IPS DF 6.9 (cell line): ENCODE measurements around the gene ZNF608.

Experiments
- DNase-seq: peaks from one replicate; pipeline ENCODE4 v3.0.0-alpha.2; 2013; ENCODE audit warnings: low read depth, low spot score
- H3K27ac ChIP-seq: one replicate; pipeline ENCODE4 v1.5.1; 2013; ENCODE audit warnings: low read length, control low read depth
- H3K27me3 ChIP-seq: 2 replicates; pipeline ENCODE4 v1.6.1; 2013; ENCODE audit warnings: mild to moderate bottlenecking, low read length; ENCODE audit not compliant: control insufficient read depth, insufficient read depth
- H3K36me3 ChIP-seq: 2 replicates; pipeline ENCODE4 v1.6.1; 2013; ENCODE audit warnings: low read length; ENCODE audit not compliant: control insufficient read depth, insufficient read depth
- H3K4me1 ChIP-seq: 2 replicates; pipeline ENCODE4 v1.6.1; 2013; ENCODE audit warnings: low read length; ENCODE audit not compliant: control insufficient read depth, insufficient read depth
- H3K4me3 ChIP-seq: 2 replicates; pipeline ENCODE4 v1.5.1; 2013; ENCODE audit warnings: mild to moderate bottlenecking, low read length
- H3K9me3 ChIP-seq: 2 replicates; pipeline ENCODE4 v1.6.1; 2013; ENCODE audit warnings: low read length, inconsistent platforms; ENCODE audit not compliant: control insufficient read depth, insufficient read depth
- WGBS: extraction: QIAGEN DNeasy Blood & Tissue Kit; methylation state at CpG from one replicate; pipeline ENCODE4 v1.1.7; 2013; ENCODE audit warnings: mixed read lengths, missing lambda C conversion rate; ENCODE audit not compliant: insufficient read length, insufficient coverage; 5-methylcytosine and 5-hydroxymethylcytosine counted together

The ZNF608 gene

GRCh38 chr5:124736082-124736804 is 10.2 kb downstream of the ZNF608 start:
- no peaks in the 10 kb centered on the region for H3K36me3 ChIP-seq
- no peak overlapping the region for H3K4me3 ChIP-seq
- no peaks in the 10 kb centered on the region for H3K27me3 ChIP-seq
- no CpG with 5 or more reads among the region's 6 CpGs for WGBS
- no peaks in the 10 kb centered on the region for H3K9me3 ChIP-seq
- peaks cover 4% of the 10 kb centered on the region; the same call in 1 of the 2 replicates for H3K4me1 ChIP-seq
- DNase-seq, result no peak
- H3K27ac ChIP-seq, result no peak overlapping the region

- Histone ChIP-seq H3K4me3 (no peak overlapping the region), H3K27ac (no peak overlapping the region), H3K4me1 (peaks cover 4% of the 10 kb centered on the region; the same call in 1 of the 2 replicates), H3K9me3 (no peaks in the 10 kb centered on the region), H3K27me3 (no peaks in the 10 kb centered on the region), H3K36me3 (no peaks in the 10 kb centered on the region)
- DNase-seq, result no peak
- WGBS, result no CpG with 5 or more reads among the region's 24 CpGs
Observed at GRCh38 chr5:124735169-124735858, 11.1 kb downstream of the ZNF608 start.

- peaks cover 4% of the 10 kb centered on the region; the same call in 1 of the 2 replicates for H3K4me1 ChIP-seq
- H3K4me3 ChIP-seq, result no peak overlapping the region
- no CpG with 5 or more reads among the region's 8 CpGs for WGBS
- no peaks in the 10 kb centered on the region for H3K36me3 ChIP-seq
- no peaks in the 10 kb centered on the region for H3K9me3 ChIP-seq
- H3K27ac ChIP-seq, result no peak overlapping the region
- DNase-seq, result no peak
- H3K27me3 ChIP-seq, result no peaks in the 10 kb centered on the region
Observed at GRCh38 chr5:124734574-124735168, 11.8 kb downstream of the ZNF608 start.

GRCh38 chr5:124733329-124733650 is 13.1 kb downstream of the ZNF608 start:
- peaks cover 6% of the 10 kb centered on the region; the same call in 1 of the 2 replicates for H3K4me1 ChIP-seq
- no peak overlapping the region for H3K4me3 ChIP-seq

GRCh38 chr5:124732428-124733328 is 13.8 kb downstream of the ZNF608 start:
- H3K36me3 ChIP-seq, result no peaks in the 10 kb centered on the region
- DNase-seq, result no peak
- peaks cover 6% of the 10 kb centered on the region; the same call in 1 of the 2 replicates for H3K4me1 ChIP-seq
- WGBS, result no CpG with 5 or more reads among the region's 3 CpGs
- no peak overlapping the region for H3K4me3 ChIP-seq
- H3K27ac ChIP-seq, result no peak overlapping the region
- no peaks in the 10 kb centered on the region for H3K27me3 ChIP-seq
- no peaks in the 10 kb centered on the region for H3K9me3 ChIP-seq

More at GRCh38 chr5:124733329-124733650, 13.1 kb downstream of the ZNF608 start:
- DNase-seq, result no peak
- WGBS, result no CpG with 5 or more reads among the region's 1 CpG
- no peak overlapping the region for H3K27ac ChIP-seq
- H3K9me3 ChIP-seq, result no peaks in the 10 kb centered on the region
- no peaks in the 10 kb centered on the region for H3K36me3 ChIP-seq
- no peaks in the 10 kb centered on the region for H3K27me3 ChIP-seq

DNA sequence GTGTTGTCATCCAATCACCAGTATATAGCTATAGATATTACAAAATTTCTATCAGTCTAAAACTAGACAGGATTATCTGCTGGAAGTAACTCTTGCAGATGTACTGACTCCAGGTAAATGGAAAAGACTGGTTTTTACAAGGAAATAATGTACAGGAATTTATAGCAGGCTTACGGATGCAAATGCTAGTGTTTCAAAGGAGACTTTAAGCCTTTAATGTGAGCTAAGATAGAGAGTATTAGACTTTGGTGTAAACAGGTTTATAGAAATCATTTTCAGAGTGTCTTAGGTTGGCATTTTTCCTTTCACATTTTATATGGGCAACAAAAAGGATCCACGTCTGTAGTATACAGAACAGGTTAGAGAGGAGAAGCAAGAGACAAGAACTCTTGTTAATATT is 16.1 kb downstream of the ZNF608 start:
- Histone ChIP-seq H3K9me3 (no peaks in the 10 kb centered on the region), H3K27me3 (no peaks in the 10 kb centered on the region), H3K4me3 (no peak overlapping the region), H3K27ac (no peak overlapping the region), H3K4me1 (peaks cover 6% of the 10 kb centered on the region; the same call in 1 of the 2 replicates), H3K36me3 (no peaks in the 10 kb centered on the region)
- no peak for DNase-seq
- WGBS, result no CpG with 5 or more reads among the region's 2 CpGs

- H3K27me3 ChIP-seq, result no peaks in the 10 kb centered on the region
- no CpG with 5 or more reads among the region's 1 CpG for WGBS
- peaks cover 6% of the 10 kb centered on the region; the same call in 1 of the 2 replicates for H3K4me1 ChIP-seq
- no peak overlapping the region for H3K27ac ChIP-seq
- H3K9me3 ChIP-seq, result no peaks in the 10 kb centered on the region
- no peak for DNase-seq
- H3K36me3 ChIP-seq, result no peaks in the 10 kb centered on the region
- no peak overlapping the region for H3K4me3 ChIP-seq
Observed at GRCh38 chr5:124729720-124730359, 16.6 kb downstream of the ZNF608 start.

DNA sequence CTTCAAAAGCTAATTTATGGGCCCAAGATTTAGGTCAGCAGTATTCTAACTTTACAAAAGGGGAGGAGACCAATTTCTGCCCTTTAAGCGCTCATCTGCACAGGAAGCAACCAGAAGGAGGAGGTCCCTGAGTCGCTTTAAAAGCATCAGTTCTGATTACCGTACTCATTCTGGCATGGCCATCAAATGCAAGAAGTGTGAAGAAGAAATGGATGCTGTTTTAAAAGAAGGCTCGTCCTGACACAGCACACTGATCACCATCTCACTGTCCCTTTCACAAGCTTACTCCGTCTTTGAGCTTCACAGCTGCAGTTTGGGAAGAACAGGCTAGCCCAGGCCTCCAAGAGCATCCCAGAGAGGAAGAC is 17.5 kb downstream of the ZNF608 start:
- Histone ChIP-seq H3K36me3 (no peaks in the 10 kb centered on the region), H3K4me1 (peaks cover 6% of the 10 kb centered on the region; the same call in 1 of the 2 replicates), H3K4me3 (no peak overlapping the region), H3K27ac (no peak overlapping the region), H3K27me3 (no peaks in the 10 kb centered on the region), H3K9me3 (no peaks in the 10 kb centered on the region)
- no CpG with 5 or more reads among the region's 5 CpGs for WGBS
- DNase-seq, result no peak

GRCh38 chr5:124728331-124728967 is 18.0 kb downstream of the ZNF608 start:
- Histone ChIP-seq H3K27ac (no peak overlapping the region), H3K4me1 (peaks cover 6% of the 10 kb centered on the region; the same call in 1 of the 2 replicates), H3K27me3 (no peaks in the 10 kb centered on the region), H3K9me3 (no peaks in the 10 kb centered on the region), H3K36me3 (no peaks in the 10 kb centered on the region), H3K4me3 (no peak overlapping the region)
- WGBS, result no CpG with 5 or more reads among the region's 5 CpGs
- no peak for DNase-seq
